ENCODE measurements around the gene FOXP1. TPM values are rescaled to one million over a fixed set of nuclear protein-coding genes. Genes with fewer than 3 reads are reported as not detected.

The FOXP1 gene
- total RNA-seq, 1 donor from 2014 or later: 128 TPM

DNA sequence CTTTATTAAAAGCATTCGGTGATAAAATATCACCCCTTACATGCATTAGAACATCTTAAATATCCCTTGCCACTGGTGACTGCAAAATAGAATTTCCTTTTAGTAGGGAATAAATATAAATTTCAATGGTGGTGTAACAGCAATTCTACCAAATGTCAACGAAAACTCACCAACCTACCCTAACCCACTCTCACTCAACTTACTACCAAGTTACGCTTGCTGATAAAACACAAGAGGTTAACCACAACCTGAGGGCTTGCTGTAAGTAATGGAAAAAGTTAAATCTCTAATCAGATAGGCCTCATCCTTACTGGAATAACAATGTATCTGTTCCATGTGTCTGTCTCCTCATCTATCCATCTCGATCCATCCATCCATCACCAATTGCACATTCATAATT, 274.7 kb downstream of the FOXP1 start:
- DNase-seq (ENCODE audit: extremely low spot score in 2 of 2): no peak
- intact Hi-C loops (cut with DNase I): loop anchor here (5.0 to 10.0 kb wide), 2 partner anchors 273 to 594 kb away; partner anchors contain the start of gene FOXP1
- TF ChIP-seq, protein P1, sequence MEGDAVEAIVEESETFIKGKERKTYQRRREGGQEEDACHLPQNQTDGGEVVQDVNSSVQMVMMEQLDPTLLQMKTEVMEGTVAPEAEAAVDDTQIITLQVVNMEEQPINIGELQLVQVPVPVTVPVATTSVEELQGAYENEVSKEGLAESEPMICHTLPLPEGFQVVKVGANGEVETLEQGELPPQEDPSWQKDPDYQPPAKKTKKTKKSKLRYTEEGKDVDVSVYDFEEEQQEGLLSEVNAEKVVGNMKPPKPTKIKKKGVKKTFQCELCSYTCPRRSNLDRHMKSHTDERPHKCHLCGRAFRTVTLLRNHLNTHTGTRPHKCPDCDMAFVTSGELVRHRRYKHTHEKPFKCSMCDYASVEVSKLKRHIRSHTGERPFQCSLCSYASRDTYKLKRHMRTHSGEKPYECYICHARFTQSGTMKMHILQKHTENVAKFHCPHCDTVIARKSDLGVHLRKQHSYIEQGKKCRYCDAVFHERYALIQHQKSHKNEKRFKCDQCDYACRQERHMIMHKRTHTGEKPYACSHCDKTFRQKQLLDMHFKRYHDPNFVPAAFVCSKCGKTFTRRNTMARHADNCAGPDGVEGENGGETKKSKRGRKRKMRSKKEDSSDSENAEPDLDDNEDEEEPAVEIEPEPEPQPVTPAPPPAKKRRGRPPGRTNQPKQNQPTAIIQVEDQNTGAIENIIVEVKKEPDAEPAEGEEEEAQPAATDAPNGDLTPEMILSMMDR (IDR thresholded peaks at IDR 0.05): no peak
- no peak for TF ChIP-seq POLR2A (IDR thresholded peaks at IDR 0.05)
- no peak for TF ChIP-seq POLR2AphosphoS5 (IDR thresholded peaks at IDR 0.05; ENCODE audit: insufficient read depth in 1 of 2, low read depth in 1 of 2)
- H3K4me1 ChIP-seq: peaks cover 37% of the 10 kb centered on the region
- H3K4me3 ChIP-seq: no peak overlapping the region
- H3K27ac ChIP-seq: no peak overlapping the region
- no peaks in the 10 kb centered on the region for H3K9me3 ChIP-seq
- H3K27me3 ChIP-seq: no peaks in the 10 kb centered on the region
- H3K36me3 ChIP-seq: no peaks in the 10 kb centered on the region

- no peaks in the 10 kb centered on the region for H3K27me3 ChIP-seq
- intact Hi-C loops (cut with DNase I): loop anchor here (5.0 to 10.0 kb wide), 2 partner anchors 274 to 593 kb away; partner anchors contain the start of gene FOXP1
- TF ChIP-seq, protein P1 (IDR thresholded peaks at IDR 0.05): no peak
- TF ChIP-seq POLR2AphosphoS5 (IDR thresholded peaks at IDR 0.05; ENCODE audit: insufficient read depth in 1 of 2, low read depth in 1 of 2): no peak
- TF ChIP-seq POLR2A (IDR thresholded peaks at IDR 0.05): no peak
- H3K36me3 ChIP-seq: no peaks in the 10 kb centered on the region
- H3K9me3 ChIP-seq: no peaks in the 10 kb centered on the region
- H3K4me3 ChIP-seq: no peak overlapping the region
- H3K27ac ChIP-seq: no peak overlapping the region
- no peak for DNase-seq (ENCODE audit: extremely low spot score in 2 of 2)
- H3K4me1 ChIP-seq: peaks cover 37% of the 10 kb centered on the region
Observed at GRCh38 chr3:71307991-71308697, 275.4 kb downstream of the FOXP1 start.

DNA sequence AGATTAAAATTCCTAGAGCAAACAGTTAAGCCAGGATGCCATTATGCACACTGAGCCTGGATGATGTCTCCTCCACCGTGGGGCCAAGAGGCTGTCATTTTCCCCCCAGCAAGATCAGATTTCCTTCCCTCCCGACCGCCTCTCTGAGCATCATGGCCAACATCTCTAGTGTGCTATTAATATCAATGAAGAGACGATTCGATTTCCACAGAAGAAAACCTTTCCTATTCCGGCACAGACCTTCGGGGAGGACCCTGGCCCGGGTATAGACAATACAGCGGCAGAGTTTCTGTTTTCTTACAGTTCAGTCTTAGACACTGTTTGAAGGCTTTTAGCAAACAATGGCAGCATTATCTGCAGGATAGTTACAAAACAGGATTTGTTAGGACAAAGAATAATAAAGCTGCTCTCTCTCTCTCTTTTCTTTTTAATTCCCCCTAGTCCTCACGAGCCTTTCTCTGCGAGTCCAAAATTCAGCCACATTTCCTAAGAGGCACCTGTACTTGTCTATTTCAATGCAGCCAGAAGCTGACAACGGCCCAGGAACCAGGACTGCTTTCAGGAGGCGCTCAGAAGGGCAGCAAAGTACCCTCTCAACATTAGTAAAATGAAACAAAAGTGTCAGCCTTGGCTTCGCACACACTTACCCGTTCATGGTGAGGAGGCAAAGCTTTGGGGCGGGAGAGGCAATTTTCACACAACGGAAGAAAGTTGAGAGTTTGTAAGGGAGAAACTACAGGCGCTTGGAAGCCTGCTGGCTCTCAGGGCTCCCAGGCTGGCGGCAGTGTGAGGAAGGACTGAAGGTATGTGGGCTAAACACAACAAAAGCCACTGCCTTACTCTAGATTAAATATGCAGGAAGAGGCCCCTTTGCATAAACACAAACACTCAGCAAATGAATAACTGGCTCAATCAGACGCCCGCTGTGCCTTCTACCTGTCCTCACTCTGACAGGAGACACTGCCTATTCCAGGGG, 278.0 kb downstream of the FOXP1 start:
- Histone ChIP-seq H3K27me3 (no peaks in the 10 kb centered on the region), H3K36me3 (no peaks in the 10 kb centered on the region), H3K4me1 (peaks cover 20% of the 10 kb centered on the region), H3K4me3 (peak overlapping the region; percentile 19 to 24), H3K9me3 (no peaks in the 10 kb centered on the region), H3K27ac (peak overlapping the region; percentile 48)
- intact Hi-C loops (cut with DNase I): loop anchor here (5.0 to 10.0 kb wide), 2 partner anchors 277 to 591 kb away; partner anchors contain the start of gene FOXP1
- DNase-seq (ENCODE audit: extremely low spot score in 2 of 2): no peak
- no peak for TF ChIP-seq POLR2AphosphoS5 (IDR thresholded peaks at IDR 0.05; ENCODE audit: insufficient read depth in 1 of 2, low read depth in 1 of 2)
- TF ChIP-seq, protein P1 (IDR thresholded peaks at IDR 0.05): no peak
- TF ChIP-seq POLR2A (IDR thresholded peaks at IDR 0.05): no peak

DNA sequence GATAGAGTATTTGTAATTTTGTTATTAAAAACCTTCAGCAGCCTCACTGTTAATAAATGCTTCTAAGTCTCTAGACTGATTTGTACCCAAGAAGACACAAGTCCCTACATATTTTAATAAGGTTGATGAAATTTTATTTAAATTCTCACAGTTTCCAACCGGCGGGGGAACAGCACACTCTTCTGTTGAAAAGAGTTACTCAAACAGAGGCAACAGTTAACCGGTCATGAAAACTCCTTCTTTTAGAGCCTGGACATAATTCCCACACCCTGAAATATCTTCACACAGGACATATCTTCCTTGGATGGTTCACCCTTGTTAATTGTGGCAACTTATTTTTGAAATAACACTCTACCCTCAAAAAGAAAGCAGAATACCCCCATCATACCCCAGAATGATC, 278.8 kb downstream of the FOXP1 start:
- Histone ChIP-seq H3K27me3 (no peaks in the 10 kb centered on the region), H3K4me1 (peaks cover 18% of the 10 kb centered on the region), H3K36me3 (no peaks in the 10 kb centered on the region), H3K4me3 (peak overlapping the region; percentile 19 to 24), H3K27ac (no peak overlapping the region), H3K9me3 (no peaks in the 10 kb centered on the region)
- DNase-seq (ENCODE audit: extremely low spot score in 2 of 2): no peak
- intact Hi-C loops (cut with DNase I): loop anchor here (5.0 to 10.0 kb wide), 2 partner anchors 278 to 590 kb away; partner anchors contain the start of gene FOXP1
- no peak for TF ChIP-seq POLR2AphosphoS5 (IDR thresholded peaks at IDR 0.05; ENCODE audit: insufficient read depth in 1 of 2, low read depth in 1 of 2)
- TF ChIP-seq, protein P1 (IDR thresholded peaks at IDR 0.05): peak in 1 of 3 experiments; percentile 20
